Measurements from ENCODE around the gene GLI3. TPM values are rescaled to one million over a fixed set of nuclear protein-coding genes. Genes with fewer than 3 reads are reported as not detected.
"Not testable (repeated sequence)": the region's sequence is repeated elsewhere in the genome, so short reads cannot be mapped to it uniquely, and the experiment has no call there.

The GLI3 gene
- total and polyA plus RNA-seq, 10 donors = 0.17 to 9.2 (median 1.8) TPM

GRCh38 chr7:42211938-42212337 lies 25.1 kb downstream of the GLI3 start:
- intact Hi-C loops (cut with DNase I; ENCODE audit: low total_unique reads) = no loop called here
- no peak overlapping the region for H3K4me3 ChIP-seq

GRCh38 chr7:42210779-42211178 lies 26.2 kb downstream of the GLI3 start:
- H3K36me3 ChIP-seq = no peaks in the 10 kb centered on the region
- H3K4me1 ChIP-seq = no peaks in the 10 kb centered on the region
- no peak for TF ChIP-seq POLR2AphosphoS5 (IDR thresholded peaks at IDR 0.05)
- no peak for TF ChIP-seq CTCF (IDR thresholded peaks at IDR 0.05 in 8 of 11, conservative IDR thresholded peaks at IDR 0.05 in 3 of 11)
- no peak for TF ChIP-seq POLR2A (IDR thresholded peaks at IDR 0.05)
- no peak for DNase-seq
- 64 to 87% (median 74%) methylated on average over 3 of the region's 3 CpGs for WGBS, 5 donors
- no peaks in the 10 kb centered on the region for H3K27me3 ChIP-seq (replicated peaks in 1 of 7)
- intact Hi-C loops (cut with DNase I; ENCODE audit: low total_unique reads) = no loop called here
- no peak overlapping the region for H3K27ac ChIP-seq
- no peak overlapping the region for H3K4me3 ChIP-seq
- H3K9me3 ChIP-seq = no peaks in the 10 kb centered on the region

More at GRCh38 chr7:42211938-42212337, 25.1 kb downstream of the GLI3 start:
- Histone ChIP-seq H3K9me3 (no peaks in the 10 kb centered on the region), H3K27me3 (replicated peaks in 1 of 7) (no peaks in the 10 kb centered on the region), H3K4me1 (no peaks in the 10 kb centered on the region), H3K27ac (no peak overlapping the region), H3K36me3 (no peaks in the 10 kb centered on the region)
- WGBS, 5 donors = 73 to 86% (median 84%) methylated on average over 3 of the region's 3 CpGs
- no peak for TF ChIP-seq POLR2A (IDR thresholded peaks at IDR 0.05)
- DNase-seq = no peak

- no peaks in the 10 kb centered on the region for H3K9me3 ChIP-seq
- TF ChIP-seq POLR2AphosphoS5 (IDR thresholded peaks at IDR 0.05) (no peak), POLR2A (IDR thresholded peaks at IDR 0.05) (no peak), CTCF (IDR thresholded peaks at IDR 0.05 in 8 of 11, conservative IDR thresholded peaks at IDR 0.05 in 3 of 11) (no peak)
- H3K36me3 ChIP-seq = no peaks in the 10 kb centered on the region
- H3K4me1 ChIP-seq = no peaks in the 10 kb centered on the region
- no peak for DNase-seq
- 79 to 91% (median 85%) methylated on average over 3 of the region's 3 CpGs for WGBS, 5 donors
- H3K27ac ChIP-seq = no peak overlapping the region
- H3K4me3 ChIP-seq = no peak overlapping the region
- intact Hi-C loops (cut with DNase I; ENCODE audit: low total_unique reads) = no loop called here
- H3K27me3 ChIP-seq (replicated peaks in 1 of 7) = no peaks in the 10 kb centered on the region
Measured at GRCh38 chr7:42210333-42210732, 26.7 kb downstream of the GLI3 start.

- H3K27ac ChIP-seq; H3K9me3 ChIP-seq; H3K36me3 ChIP-seq; H3K4me3 ChIP-seq; intact Hi-C loops (cut with DNase I; ENCODE audit: low total_unique reads); H3K4me1 ChIP-seq; H3K27me3 ChIP-seq (replicated peaks in 1 of 7); DNase-seq: not testable (repeated sequence)
Measured at GRCh38 chr7:42209085-42209484, 27.9 kb downstream of the GLI3 start.

- Histone ChIP-seq H3K4me3 (no peak overlapping the region), H3K27me3 (replicated peaks in 1 of 7) (no peaks in the 10 kb centered on the region), H3K36me3 (no peaks in the 10 kb centered on the region), H3K9me3 (no peaks in the 10 kb centered on the region), H3K27ac (no peak overlapping the region), H3K4me1 (no peaks in the 10 kb centered on the region)
- intact Hi-C loops (cut with DNase I; ENCODE audit: low total_unique reads) = no loop called here
- TF ChIP-seq POLR2AphosphoS5 (IDR thresholded peaks at IDR 0.05) = no peak
- TF ChIP-seq CTCF (IDR thresholded peaks at IDR 0.05 in 8 of 11, conservative IDR thresholded peaks at IDR 0.05 in 3 of 11) = no peak
- TF ChIP-seq POLR2A (IDR thresholded peaks at IDR 0.05) = no peak
- DNase-seq = no peak
Measured at GRCh38 chr7:42208572-42208971, 28.4 kb downstream of the GLI3 start.

Measured in spleen (tissue), 11 donors.